ENCODE measurements around the gene KCTD17. TPM values are rescaled to one million over a fixed set of nuclear protein-coding genes. Genes with fewer than 3 reads are reported as not detected.

KCTD17 gene
- total RNA-seq, 1 experiment from 2014 or later = 29.4 TPM

GRCh38 chr22:37065180-37065579, 13.6 kb downstream of the KCTD17 start:
- POLR2A ChIA-PET = interaction anchor here (0.6 kb wide), 1 partner anchor 1689 kb away, joined by 7 read pairs; no protein-coding TSS in a partner anchor
- Mint-ChIP-seq H3K36me3 (no peaks in the 10 kb centered on the region), H3K4me1 (peaks cover 19% of the 10 kb centered on the region), H3K27me3 (ENCODE audit: low read depth) (peaks cover 39% of the 10 kb centered on the region), H3K4me3 (no peak overlapping the region), H3K27ac (no peak overlapping the region), H3K9me3 (no peaks in the 10 kb centered on the region)
- CTCF ChIA-PET = interaction anchor here (0.9 to 1.2 kb wide), 3 partner anchors 19 to 43 kb away, joined by 3 to 4 read pairs (median 3); no protein-coding TSS in a partner anchor
- no peak for DNase-seq (ENCODE audit: low spot score)
- TF ChIP-seq ATF2 (CRISPR knock-in tag; IDR thresholded peaks at IDR 0.05; ENCODE audit: borderline replicate concordance, low read depth) (no peak), KAT7 (CRISPR knock-in tag; IDR thresholded peaks at IDR 0.05; ENCODE audit: borderline replicate concordance) (no peak), ATF1 (CRISPR knock-in tag; IDR thresholded peaks at IDR 0.05) (no peak), ELF4 (CRISPR knock-in tag; IDR thresholded peaks at IDR 0.05; ENCODE audit: low read depth) (no peak), ZNF396 (CRISPR knock-in tag; IDR thresholded peaks at IDR 0.05; ENCODE audit: borderline replicate concordance) (no peak), CREB1 (CRISPR knock-in tag; IDR thresholded peaks at IDR 0.05) (no peak), ZNF138 (CRISPR knock-in tag; conservative IDR thresholded peaks at IDR 0.05) (no peak)
- TF ChIP-seq, protein P1, sequence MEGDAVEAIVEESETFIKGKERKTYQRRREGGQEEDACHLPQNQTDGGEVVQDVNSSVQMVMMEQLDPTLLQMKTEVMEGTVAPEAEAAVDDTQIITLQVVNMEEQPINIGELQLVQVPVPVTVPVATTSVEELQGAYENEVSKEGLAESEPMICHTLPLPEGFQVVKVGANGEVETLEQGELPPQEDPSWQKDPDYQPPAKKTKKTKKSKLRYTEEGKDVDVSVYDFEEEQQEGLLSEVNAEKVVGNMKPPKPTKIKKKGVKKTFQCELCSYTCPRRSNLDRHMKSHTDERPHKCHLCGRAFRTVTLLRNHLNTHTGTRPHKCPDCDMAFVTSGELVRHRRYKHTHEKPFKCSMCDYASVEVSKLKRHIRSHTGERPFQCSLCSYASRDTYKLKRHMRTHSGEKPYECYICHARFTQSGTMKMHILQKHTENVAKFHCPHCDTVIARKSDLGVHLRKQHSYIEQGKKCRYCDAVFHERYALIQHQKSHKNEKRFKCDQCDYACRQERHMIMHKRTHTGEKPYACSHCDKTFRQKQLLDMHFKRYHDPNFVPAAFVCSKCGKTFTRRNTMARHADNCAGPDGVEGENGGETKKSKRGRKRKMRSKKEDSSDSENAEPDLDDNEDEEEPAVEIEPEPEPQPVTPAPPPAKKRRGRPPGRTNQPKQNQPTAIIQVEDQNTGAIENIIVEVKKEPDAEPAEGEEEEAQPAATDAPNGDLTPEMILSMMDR (IDR thresholded peaks at IDR 0.05) = no peak
- TF ChIP-seq, protein P2, sequence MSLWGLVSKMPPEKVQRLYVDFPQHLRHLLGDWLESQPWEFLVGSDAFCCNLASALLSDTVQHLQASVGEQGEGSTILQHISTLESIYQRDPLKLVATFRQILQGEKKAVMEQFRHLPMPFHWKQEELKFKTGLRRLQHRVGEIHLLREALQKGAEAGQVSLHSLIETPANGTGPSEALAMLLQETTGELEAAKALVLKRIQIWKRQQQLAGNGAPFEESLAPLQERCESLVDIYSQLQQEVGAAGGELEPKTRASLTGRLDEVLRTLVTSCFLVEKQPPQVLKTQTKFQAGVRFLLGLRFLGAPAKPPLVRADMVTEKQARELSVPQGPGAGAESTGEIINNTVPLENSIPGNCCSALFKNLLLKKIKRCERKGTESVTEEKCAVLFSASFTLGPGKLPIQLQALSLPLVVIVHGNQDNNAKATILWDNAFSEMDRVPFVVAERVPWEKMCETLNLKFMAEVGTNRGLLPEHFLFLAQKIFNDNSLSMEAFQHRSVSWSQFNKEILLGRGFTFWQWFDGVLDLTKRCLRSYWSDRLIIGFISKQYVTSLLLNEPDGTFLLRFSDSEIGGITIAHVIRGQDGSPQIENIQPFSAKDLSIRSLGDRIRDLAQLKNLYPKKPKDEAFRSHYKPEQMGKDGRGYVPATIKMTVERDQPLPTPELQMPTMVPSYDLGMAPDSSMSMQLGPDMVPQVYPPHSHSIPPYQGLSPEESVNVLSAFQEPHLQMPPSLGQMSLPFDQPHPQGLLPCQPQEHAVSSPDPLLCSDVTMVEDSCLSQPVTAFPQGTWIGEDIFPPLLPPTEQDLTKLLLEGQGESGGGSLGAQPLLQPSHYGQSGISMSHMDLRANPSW (CRISPR knock-in tag; conservative IDR thresholded peaks at IDR 0.05; ENCODE audit: low read depth) = no peak
- TF ChIP-seq, protein P3, sequence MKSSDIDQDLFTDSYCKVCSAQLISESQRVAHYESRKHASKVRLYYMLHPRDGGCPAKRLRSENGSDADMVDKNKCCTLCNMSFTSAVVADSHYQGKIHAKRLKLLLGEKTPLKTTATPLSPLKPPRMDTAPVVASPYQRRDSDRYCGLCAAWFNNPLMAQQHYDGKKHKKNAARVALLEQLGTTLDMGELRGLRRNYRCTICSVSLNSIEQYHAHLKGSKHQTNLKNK (CRISPR knock-in tag; IDR thresholded peaks at IDR 0.05) = no peak
- TF ChIP-seq, protein P4, sequence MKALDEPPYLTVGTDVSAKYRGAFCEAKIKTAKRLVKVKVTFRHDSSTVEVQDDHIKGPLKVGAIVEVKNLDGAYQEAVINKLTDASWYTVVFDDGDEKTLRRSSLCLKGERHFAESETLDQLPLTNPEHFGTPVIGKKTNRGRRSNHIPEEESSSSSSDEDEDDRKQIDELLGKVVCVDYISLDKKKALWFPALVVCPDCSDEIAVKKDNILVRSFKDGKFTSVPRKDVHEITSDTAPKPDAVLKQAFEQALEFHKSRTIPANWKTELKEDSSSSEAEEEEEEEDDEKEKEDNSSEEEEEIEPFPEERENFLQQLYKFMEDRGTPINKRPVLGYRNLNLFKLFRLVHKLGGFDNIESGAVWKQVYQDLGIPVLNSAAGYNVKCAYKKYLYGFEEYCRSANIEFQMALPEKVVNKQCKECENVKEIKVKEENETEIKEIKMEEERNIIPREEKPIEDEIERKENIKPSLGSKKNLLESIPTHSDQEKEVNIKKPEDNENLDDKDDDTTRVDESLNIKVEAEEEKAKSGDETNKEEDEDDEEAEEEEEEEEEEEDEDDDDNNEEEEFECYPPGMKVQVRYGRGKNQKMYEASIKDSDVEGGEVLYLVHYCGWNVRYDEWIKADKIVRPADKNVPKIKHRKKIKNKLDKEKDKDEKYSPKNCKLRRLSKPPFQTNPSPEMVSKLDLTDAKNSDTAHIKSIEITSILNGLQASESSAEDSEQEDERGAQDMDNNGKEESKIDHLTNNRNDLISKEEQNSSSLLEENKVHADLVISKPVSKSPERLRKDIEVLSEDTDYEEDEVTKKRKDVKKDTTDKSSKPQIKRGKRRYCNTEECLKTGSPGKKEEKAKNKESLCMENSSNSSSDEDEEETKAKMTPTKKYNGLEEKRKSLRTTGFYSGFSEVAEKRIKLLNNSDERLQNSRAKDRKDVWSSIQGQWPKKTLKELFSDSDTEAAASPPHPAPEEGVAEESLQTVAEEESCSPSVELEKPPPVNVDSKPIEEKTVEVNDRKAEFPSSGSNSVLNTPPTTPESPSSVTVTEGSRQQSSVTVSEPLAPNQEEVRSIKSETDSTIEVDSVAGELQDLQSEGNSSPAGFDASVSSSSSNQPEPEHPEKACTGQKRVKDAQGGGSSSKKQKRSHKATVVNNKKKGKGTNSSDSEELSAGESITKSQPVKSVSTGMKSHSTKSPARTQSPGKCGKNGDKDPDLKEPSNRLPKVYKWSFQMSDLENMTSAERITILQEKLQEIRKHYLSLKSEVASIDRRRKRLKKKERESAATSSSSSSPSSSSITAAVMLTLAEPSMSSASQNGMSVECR (CRISPR knock-in tag; IDR thresholded peaks at IDR 0.05; ENCODE audit: borderline replicate concordance) = no peak
- TF ChIP-seq, protein P5, sequence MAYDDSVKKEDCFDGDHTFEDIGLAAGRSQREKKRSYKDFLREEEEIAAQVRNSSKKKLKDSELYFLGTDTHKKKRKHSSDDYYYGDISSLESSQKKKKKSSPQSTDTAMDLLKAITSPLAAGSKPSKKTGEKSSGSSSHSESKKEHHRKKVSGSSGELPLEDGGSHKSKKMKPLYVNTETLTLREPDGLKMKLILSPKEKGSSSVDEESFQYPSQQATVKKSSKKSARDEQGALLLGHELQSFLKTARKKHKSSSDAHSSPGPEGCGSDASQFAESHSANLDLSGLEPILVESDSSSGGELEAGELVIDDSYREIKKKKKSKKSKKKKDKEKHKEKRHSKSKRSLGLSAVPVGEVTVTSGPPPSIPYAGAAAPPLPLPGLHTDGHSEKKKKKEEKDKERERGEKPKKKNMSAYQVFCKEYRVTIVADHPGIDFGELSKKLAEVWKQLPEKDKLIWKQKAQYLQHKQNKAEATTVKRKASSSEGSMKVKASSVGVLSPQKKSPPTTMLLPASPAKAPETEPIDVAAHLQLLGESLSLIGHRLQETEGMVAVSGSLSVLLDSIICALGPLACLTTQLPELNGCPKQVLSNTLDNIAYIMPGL (CRISPR knock-in tag; IDR thresholded peaks at IDR 0.05) = no peak
- no peak for ATAC-seq

All from WTC11 (cell line).